Measurements from ENCODE around the gene DIP2B.

DNA sequence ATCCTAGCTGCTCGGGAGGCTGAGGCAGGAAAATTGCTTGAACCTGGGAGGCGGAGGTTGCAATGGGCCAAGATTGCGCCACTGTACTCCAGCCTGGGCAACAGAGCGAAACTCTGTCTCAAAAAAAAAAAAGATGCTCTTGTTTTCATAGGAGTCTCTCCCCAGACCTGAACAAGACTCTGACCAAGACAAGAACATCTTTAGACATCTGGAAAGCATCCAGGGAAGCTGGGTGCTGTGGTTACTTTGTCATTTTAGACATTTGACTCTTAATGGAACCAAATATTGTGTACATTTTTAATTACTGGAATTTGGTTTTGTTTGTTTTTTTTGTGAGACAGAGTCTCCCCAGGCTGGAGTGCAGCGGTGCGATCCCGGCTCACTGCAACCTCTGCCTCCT is 238.0 kb downstream of the DIP2B start:
- TF ChIP-seq EZH2 (IDR thresholded peaks at IDR 0.05) (no peak), POLR2AphosphoS5 (IDR thresholded peaks at IDR 0.05; ENCODE audit: borderline replicate concordance, low read depth, low read length) (no peak)
